ENCODE measurements around the gene CCDC57.

CCDC57 gene

GRCh38 chr17:82064433-82065192, 148.0 kb downstream of the CCDC57 start:
- intact Hi-C loops (cut with micrococcal nuclease), result no loop called here
- H3K4me1 Mint-ChIP-seq (ENCODE audit: low read depth), result peaks cover 19% of the 10 kb centered on the region
- peak overlapping the region; percentile 74 for H3K4me3 Mint-ChIP-seq
- no peaks in the 10 kb centered on the region for H3K27me3 Mint-ChIP-seq
- H3K27ac Mint-ChIP-seq, result peak overlapping the region; percentile 90
- H3K9me3 Mint-ChIP-seq, result no peaks in the 10 kb centered on the region
- H3K36me3 Mint-ChIP-seq (ENCODE audit: low read depth), result peaks cover 44% of the 10 kb centered on the region

DNA sequence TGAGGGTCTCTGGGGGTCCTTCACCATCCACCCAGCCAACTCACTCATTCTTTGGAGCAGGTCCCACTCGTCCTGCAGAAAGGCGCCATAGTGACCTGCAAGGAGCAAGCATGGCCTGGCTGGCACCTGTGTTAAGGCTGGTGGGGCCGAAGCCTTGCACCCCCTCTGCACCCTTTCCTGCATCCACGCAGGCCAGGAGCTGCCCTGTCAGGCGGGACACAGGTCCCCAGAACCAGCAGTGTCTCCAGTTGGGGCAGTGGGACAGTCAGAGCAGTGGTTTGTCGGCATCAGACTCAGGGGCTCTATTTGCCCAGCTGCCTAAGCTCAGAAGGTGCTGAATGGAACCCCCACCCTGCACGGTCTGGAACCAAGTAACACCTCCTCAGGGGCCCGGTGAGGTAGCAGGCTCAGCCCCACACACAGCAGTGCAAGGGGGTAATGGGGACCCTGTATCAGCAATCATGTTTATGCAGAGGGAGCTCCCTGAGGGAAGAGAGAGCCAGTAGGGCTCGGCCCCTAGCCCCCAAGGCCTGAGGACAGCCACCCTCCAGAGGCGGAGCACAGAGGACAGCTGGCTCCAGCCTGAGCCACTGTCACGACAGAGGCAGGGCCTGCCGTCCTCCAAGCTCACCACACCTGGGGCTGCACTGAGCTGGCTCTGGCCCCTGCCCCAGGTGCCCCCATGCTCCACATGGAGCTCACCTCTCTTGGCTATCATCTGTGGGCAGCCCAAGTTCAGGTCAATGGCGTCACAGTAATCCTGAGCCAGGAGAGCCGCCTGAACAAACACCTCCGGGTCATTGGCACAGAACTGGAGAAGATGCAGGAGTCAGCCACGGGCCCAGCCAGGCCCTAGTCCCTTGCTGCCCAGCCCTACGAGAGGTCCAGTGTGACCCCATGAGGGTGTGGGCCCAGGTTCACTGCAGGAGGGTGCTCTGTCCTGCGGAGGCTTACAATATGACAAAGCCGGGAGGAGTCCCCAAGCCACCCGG, 148.9 kb downstream of the CCDC57 start:
- peak overlapping the region; percentile 74 for H3K4me3 Mint-ChIP-seq
- no peaks in the 10 kb centered on the region for H3K9me3 Mint-ChIP-seq
- H3K27ac Mint-ChIP-seq, result no peak overlapping the region
- H3K27me3 Mint-ChIP-seq, result no peaks in the 10 kb centered on the region
- intact Hi-C loops (cut with micrococcal nuclease), result no loop called here
- H3K4me1 Mint-ChIP-seq (ENCODE audit: low read depth), result peaks cover 19% of the 10 kb centered on the region
- H3K36me3 Mint-ChIP-seq (ENCODE audit: low read depth), result peaks cover 53% of the 10 kb centered on the region

DNA sequence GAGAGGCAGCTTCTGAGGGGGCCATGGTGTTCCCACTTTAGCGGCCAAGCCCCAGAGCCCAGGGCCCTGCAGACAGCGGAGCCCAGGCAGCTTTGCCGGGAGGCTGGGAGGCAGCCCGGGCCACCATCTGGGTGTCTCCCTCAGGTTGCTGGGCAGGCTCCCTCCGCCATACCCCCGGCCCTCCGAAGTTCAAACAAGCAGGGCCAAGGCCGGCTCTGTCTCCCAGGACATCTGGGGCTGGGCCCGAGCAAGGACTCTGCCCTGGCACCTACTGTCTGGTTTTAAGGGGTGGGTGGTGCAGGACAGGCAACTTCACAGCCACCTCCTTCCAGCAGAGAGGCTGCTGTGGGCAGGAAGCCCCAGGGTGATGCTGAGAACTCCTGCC, 149.7 kb downstream of the CCDC57 start:
- no peaks in the 10 kb centered on the region for H3K27me3 Mint-ChIP-seq
- no peaks in the 10 kb centered on the region for H3K9me3 Mint-ChIP-seq
- peaks cover 61% of the 10 kb centered on the region for H3K36me3 Mint-ChIP-seq (ENCODE audit: low read depth)
- no peak overlapping the region for H3K27ac Mint-ChIP-seq
- no peak overlapping the region for H3K4me3 Mint-ChIP-seq
- intact Hi-C loops (cut with micrococcal nuclease), result no loop called here
- H3K4me1 Mint-ChIP-seq (ENCODE audit: low read depth), result peaks cover 19% of the 10 kb centered on the region

DNA sequence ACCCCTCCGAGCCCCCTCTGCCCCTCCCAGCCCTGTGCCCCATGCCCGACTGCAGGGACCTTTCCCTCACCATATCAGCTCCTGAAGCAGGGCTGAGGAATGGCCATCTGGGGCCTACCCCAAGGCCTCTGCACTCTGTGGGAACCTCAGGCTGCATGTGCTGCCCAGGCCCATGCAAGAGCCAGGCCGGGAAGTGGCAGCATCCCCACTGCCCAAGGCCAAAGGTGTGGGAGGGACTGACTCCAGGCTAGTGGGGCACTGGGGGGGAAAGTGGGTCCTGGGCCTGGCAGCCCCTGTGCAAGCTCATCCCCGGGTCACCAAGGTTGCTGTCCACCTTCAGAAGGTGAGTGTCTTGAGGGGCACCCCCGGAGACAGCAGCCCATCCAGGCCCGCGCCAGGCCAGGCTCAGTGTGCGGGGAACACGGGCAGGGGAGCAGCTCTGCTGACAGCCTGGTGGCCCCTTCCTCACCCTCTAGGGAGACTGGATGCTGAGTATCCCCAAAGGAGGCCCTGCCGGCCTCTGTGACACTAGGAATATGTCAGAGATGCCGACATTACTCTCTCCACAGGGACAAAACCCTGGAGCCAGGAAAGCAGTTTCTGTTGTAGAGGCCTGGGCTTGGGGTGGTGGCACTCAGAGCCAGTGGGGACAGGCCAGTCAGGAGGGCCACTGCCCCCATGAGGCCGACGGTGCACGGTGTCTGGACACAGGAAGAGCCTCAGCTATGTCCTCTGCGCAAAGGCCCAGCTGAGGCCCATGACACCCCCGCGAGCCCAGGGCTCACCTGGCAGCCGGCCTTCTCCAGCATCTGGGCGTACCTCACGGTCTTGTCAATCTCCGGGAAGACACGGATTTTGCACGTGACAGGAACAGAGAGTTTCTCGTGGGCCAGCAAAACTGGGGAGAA, 150.3 kb downstream of the CCDC57 start:
- Mint-ChIP-seq H3K27ac (no peak overlapping the region), H3K4me3 (no peak overlapping the region), H3K4me1 (ENCODE audit: low read depth) (peaks cover 19% of the 10 kb centered on the region), H3K36me3 (ENCODE audit: low read depth) (peaks cover 67% of the 10 kb centered on the region), H3K9me3 (no peaks in the 10 kb centered on the region), H3K27me3 (no peaks in the 10 kb centered on the region)
- intact Hi-C loops (cut with micrococcal nuclease), result no loop called here

GRCh38 chr17:82061047-82061925, 151.4 kb downstream of the CCDC57 start:
- Mint-ChIP-seq H3K4me1 (ENCODE audit: low read depth) (peaks cover 18% of the 10 kb centered on the region), H3K4me3 (no peak overlapping the region), H3K9me3 (no peaks in the 10 kb centered on the region), H3K27me3 (no peaks in the 10 kb centered on the region), H3K27ac (no peak overlapping the region), H3K36me3 (ENCODE audit: low read depth) (peaks cover 78% of the 10 kb centered on the region)
- intact Hi-C loops (cut with micrococcal nuclease), result no loop called here

- H3K27me3 Mint-ChIP-seq, result no peaks in the 10 kb centered on the region
- no peak overlapping the region for H3K27ac Mint-ChIP-seq
- no peak overlapping the region for H3K4me3 Mint-ChIP-seq
- no peaks in the 10 kb centered on the region for H3K9me3 Mint-ChIP-seq
- intact Hi-C loops (cut with micrococcal nuclease), result no loop called here
- H3K4me1 Mint-ChIP-seq (ENCODE audit: low read depth), result peaks cover 12% of the 10 kb centered on the region
- peaks cover 84% of the 10 kb centered on the region for H3K36me3 Mint-ChIP-seq (ENCODE audit: low read depth)
Measured at GRCh38 chr17:82060614-82061013, 152.0 kb downstream of the CCDC57 start.

DNA sequence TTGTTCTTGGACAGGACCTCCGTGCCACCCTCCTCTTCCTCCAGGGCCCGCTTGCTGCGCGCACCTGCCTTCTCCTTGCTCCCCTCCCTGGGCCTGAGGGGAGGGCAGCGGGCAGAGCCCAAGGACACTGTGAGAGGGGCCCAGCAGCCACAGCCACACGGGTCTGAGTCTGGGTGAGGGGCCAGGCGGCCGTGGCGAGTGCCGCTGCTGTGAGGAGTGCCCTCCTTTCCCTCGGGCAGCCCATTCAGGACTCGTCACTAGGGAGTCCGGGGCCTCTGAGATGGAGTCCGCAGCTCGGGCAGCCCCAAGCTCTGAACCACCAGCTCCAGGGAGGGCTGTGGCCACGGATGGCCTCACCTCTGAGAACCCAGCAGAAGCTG, 152.7 kb downstream of the CCDC57 start:
- intact Hi-C loops (cut with micrococcal nuclease), result no loop called here
- H3K36me3 Mint-ChIP-seq (ENCODE audit: low read depth), result peaks cover 91% of the 10 kb centered on the region
- no peaks in the 10 kb centered on the region for H3K27me3 Mint-ChIP-seq
- no peak overlapping the region for H3K4me3 Mint-ChIP-seq
- no peaks in the 10 kb centered on the region for H3K9me3 Mint-ChIP-seq
- H3K27ac Mint-ChIP-seq, result no peak overlapping the region
- H3K4me1 Mint-ChIP-seq (ENCODE audit: low read depth), result peaks cover 12% of the 10 kb centered on the region

GRCh38 chr17:82059272-82060000, 153.2 kb downstream of the CCDC57 start:
- Mint-ChIP-seq H3K27ac (no peak overlapping the region), H3K9me3 (no peaks in the 10 kb centered on the region), H3K4me3 (no peak overlapping the region), H3K36me3 (ENCODE audit: low read depth) (peaks cover 96% of the 10 kb centered on the region), H3K27me3 (no peaks in the 10 kb centered on the region), H3K4me1 (ENCODE audit: low read depth) (peaks cover 7% of the 10 kb centered on the region)
- intact Hi-C loops (cut with micrococcal nuclease), result no loop called here

- peaks cover 7% of the 10 kb centered on the region for H3K4me1 Mint-ChIP-seq (ENCODE audit: low read depth)
- no peak overlapping the region for H3K4me3 Mint-ChIP-seq
- H3K9me3 Mint-ChIP-seq, result no peaks in the 10 kb centered on the region
- intact Hi-C loops (cut with micrococcal nuclease), result no loop called here
- H3K27ac Mint-ChIP-seq, result no peak overlapping the region
- no peaks in the 10 kb centered on the region for H3K27me3 Mint-ChIP-seq
- H3K36me3 Mint-ChIP-seq (ENCODE audit: low read depth), result peaks cover 100% of the 10 kb centered on the region
Measured at GRCh38 chr17:82058855-82059249, 153.8 kb downstream of the CCDC57 start.

GRCh38 chr17:82058230-82058854, 154.3 kb downstream of the CCDC57 start:
- H3K4me1 Mint-ChIP-seq (ENCODE audit: low read depth), result peaks cover 11% of the 10 kb centered on the region
- H3K27ac Mint-ChIP-seq, result no peak overlapping the region
- no peak overlapping the region for H3K4me3 Mint-ChIP-seq
- H3K27me3 Mint-ChIP-seq, result no peaks in the 10 kb centered on the region
- intact Hi-C loops (cut with micrococcal nuclease), result no loop called here
- no peaks in the 10 kb centered on the region for H3K9me3 Mint-ChIP-seq
- peaks cover 100% of the 10 kb centered on the region for H3K36me3 Mint-ChIP-seq (ENCODE audit: low read depth)

GRCh38 chr17:82056729-82057621, 155.7 kb downstream of the CCDC57 start:
- no peak overlapping the region for H3K4me3 Mint-ChIP-seq
- peaks cover 92% of the 10 kb centered on the region for H3K36me3 Mint-ChIP-seq (ENCODE audit: low read depth)
- no peaks in the 10 kb centered on the region for H3K27me3 Mint-ChIP-seq
- no peak overlapping the region for H3K27ac Mint-ChIP-seq
- intact Hi-C loops (cut with micrococcal nuclease), result no loop called here
- H3K4me1 Mint-ChIP-seq (ENCODE audit: low read depth), result peaks cover 20% of the 10 kb centered on the region
- no peaks in the 10 kb centered on the region for H3K9me3 Mint-ChIP-seq
